ENCODE results near the gene P2RX7.

The P2RX7 gene

GRCh38 chr12:121132601-121133481 lies at the start of gene P2RX7:
Gene P2RX7, plus strand, starts transcription at chr12:121132876. Its CDS starts 95 bp downstream, at chr12:121132971.
- peaks cover 12% of the 10 kb centered on the region for H3K27me3 ChIP-seq (ENCODE audit: insufficient read depth, low read length)
- H3K4me1 ChIP-seq (ENCODE audit: insufficient read depth, low read length), result peaks cover 7% of the 10 kb centered on the region
- no peaks in the 10 kb centered on the region for H3K36me3 ChIP-seq (ENCODE audit: insufficient read depth, low read length)
- no peaks in the 10 kb centered on the region for H3K9me3 ChIP-seq (ENCODE audit: low read length)
- H3K4me3 ChIP-seq (ENCODE audit: low read length), result peak within 1 kb of the TSS; percentile 16
- peak within 1 kb of the TSS; percentile 37 for H2AFZ ChIP-seq (ENCODE audit: low read depth, low read length)

- H3K4me1 ChIP-seq (ENCODE audit: insufficient read depth, low read length), result peaks cover 5% of the 10 kb centered on the region
- H3K9me3 ChIP-seq (ENCODE audit: low read length), result no peaks in the 10 kb centered on the region
- H3K36me3 ChIP-seq (ENCODE audit: insufficient read depth, low read length), result no peaks in the 10 kb centered on the region
- H2AFZ ChIP-seq (ENCODE audit: low read depth, low read length), result no peak overlapping the region
- no peak overlapping the region for H3K4me3 ChIP-seq (ENCODE audit: low read length)
- peaks cover 2% of the 10 kb centered on the region for H3K27me3 ChIP-seq (ENCODE audit: insufficient read depth, low read length)
These were observed 48.4 kb upstream of the P2RX7 start for GRCh38 chr12:121084229-121084628.

- H3K4me3 ChIP-seq (ENCODE audit: low read length), result no peak overlapping the region
- H2AFZ ChIP-seq (ENCODE audit: low read depth, low read length), result no peak overlapping the region
- no peaks in the 10 kb centered on the region for H3K9me3 ChIP-seq (ENCODE audit: low read length)
- no peaks in the 10 kb centered on the region for H3K36me3 ChIP-seq (ENCODE audit: insufficient read depth, low read length)
- H3K27me3 ChIP-seq (ENCODE audit: insufficient read depth, low read length), result peaks cover under 1% of the 10 kb centered on the region
- peaks cover 5% of the 10 kb centered on the region for H3K4me1 ChIP-seq (ENCODE audit: insufficient read depth, low read length)
These were observed 47.6 kb upstream of the P2RX7 start for GRCh38 chr12:121085069-121085468.

GRCh38 chr12:121085506-121086353 lies 46.9 kb upstream of the P2RX7 start:
- no peaks in the 10 kb centered on the region for H3K36me3 ChIP-seq (ENCODE audit: insufficient read depth, low read length)
- H3K4me3 ChIP-seq (ENCODE audit: low read length), result no peak overlapping the region
- H3K4me1 ChIP-seq (ENCODE audit: insufficient read depth, low read length), result peaks cover 5% of the 10 kb centered on the region
- no peak overlapping the region for H2AFZ ChIP-seq (ENCODE audit: low read depth, low read length)
- no peaks in the 10 kb centered on the region for H3K27me3 ChIP-seq (ENCODE audit: insufficient read depth, low read length)
- no peaks in the 10 kb centered on the region for H3K9me3 ChIP-seq (ENCODE audit: low read length)

GRCh38 chr12:121086781-121087295 lies 45.8 kb upstream of the P2RX7 start:
- no peak overlapping the region for H2AFZ ChIP-seq (ENCODE audit: low read depth, low read length)
- H3K4me1 ChIP-seq (ENCODE audit: insufficient read depth, low read length), result peaks cover 15% of the 10 kb centered on the region
- no peaks in the 10 kb centered on the region for H3K27me3 ChIP-seq (ENCODE audit: insufficient read depth, low read length)
- H3K4me3 ChIP-seq (ENCODE audit: low read length), result no peak overlapping the region
- no peaks in the 10 kb centered on the region for H3K9me3 ChIP-seq (ENCODE audit: low read length)
- no peaks in the 10 kb centered on the region for H3K36me3 ChIP-seq (ENCODE audit: insufficient read depth, low read length)

- no peak overlapping the region for H2AFZ ChIP-seq (ENCODE audit: low read depth, low read length)
- no peaks in the 10 kb centered on the region for H3K27me3 ChIP-seq (ENCODE audit: insufficient read depth, low read length)
These were observed 45.0 kb upstream of the P2RX7 start for GRCh38 chr12:121087467-121088194.

GRCh38 chr12:121088195-121088585 lies 44.5 kb upstream of the P2RX7 start:
- peaks cover 15% of the 10 kb centered on the region for H3K4me1 ChIP-seq (ENCODE audit: insufficient read depth, low read length)
- H3K9me3 ChIP-seq (ENCODE audit: low read length), result no peaks in the 10 kb centered on the region
- H3K4me3 ChIP-seq (ENCODE audit: low read length), result no peak overlapping the region
- no peaks in the 10 kb centered on the region for H3K27me3 ChIP-seq (ENCODE audit: insufficient read depth, low read length)
- no peak overlapping the region for H2AFZ ChIP-seq (ENCODE audit: low read depth, low read length)
- no peaks in the 10 kb centered on the region for H3K36me3 ChIP-seq (ENCODE audit: insufficient read depth, low read length)

More at GRCh38 chr12:121087467-121088194, 45.0 kb upstream of the P2RX7 start:
- Histone ChIP-seq H3K4me3 (ENCODE audit: low read length) (no peak overlapping the region), H3K9me3 (ENCODE audit: low read length) (no peaks in the 10 kb centered on the region), H3K36me3 (ENCODE audit: insufficient read depth, low read length) (no peaks in the 10 kb centered on the region), H3K4me1 (ENCODE audit: insufficient read depth, low read length) (peaks cover 15% of the 10 kb centered on the region)

GRCh38 chr12:121089031-121089812 lies 43.5 kb upstream of the P2RX7 start:
- Histone ChIP-seq H3K36me3 (ENCODE audit: insufficient read depth, low read length) (no peaks in the 10 kb centered on the region), H3K4me1 (ENCODE audit: insufficient read depth, low read length) (peaks cover 15% of the 10 kb centered on the region), H3K27me3 (ENCODE audit: insufficient read depth, low read length) (no peaks in the 10 kb centered on the region), H2AFZ (ENCODE audit: low read depth, low read length) (no peak overlapping the region), H3K4me3 (ENCODE audit: low read length) (no peak overlapping the region), H3K9me3 (ENCODE audit: low read length) (no peaks in the 10 kb centered on the region)

GRCh38 chr12:121089813-121090430 lies 42.8 kb upstream of the P2RX7 start:
- no peaks in the 10 kb centered on the region for H3K27me3 ChIP-seq (ENCODE audit: insufficient read depth, low read length)
- H3K9me3 ChIP-seq (ENCODE audit: low read length), result no peaks in the 10 kb centered on the region
- H2AFZ ChIP-seq (ENCODE audit: low read depth, low read length), result no peak overlapping the region
- peaks cover 12% of the 10 kb centered on the region for H3K4me1 ChIP-seq (ENCODE audit: insufficient read depth, low read length)
- no peak overlapping the region for H3K4me3 ChIP-seq (ENCODE audit: low read length)
- no peaks in the 10 kb centered on the region for H3K36me3 ChIP-seq (ENCODE audit: insufficient read depth, low read length)

GRCh38 chr12:121090586-121091514 lies 41.8 kb upstream of the P2RX7 start:
- H3K36me3 ChIP-seq (ENCODE audit: insufficient read depth, low read length), result no peaks in the 10 kb centered on the region
- H3K4me3 ChIP-seq (ENCODE audit: low read length), result no peak overlapping the region
- H3K4me1 ChIP-seq (ENCODE audit: insufficient read depth, low read length), result peaks cover 13% of the 10 kb centered on the region
- H3K27me3 ChIP-seq (ENCODE audit: insufficient read depth, low read length), result no peaks in the 10 kb centered on the region
- no peak overlapping the region for H2AFZ ChIP-seq (ENCODE audit: low read depth, low read length)
- no peaks in the 10 kb centered on the region for H3K9me3 ChIP-seq (ENCODE audit: low read length)

GRCh38 chr12:121092034-121092433 lies 40.6 kb upstream of the P2RX7 start:
- H3K4me1 ChIP-seq (ENCODE audit: insufficient read depth, low read length), result peaks cover 13% of the 10 kb centered on the region
- H3K9me3 ChIP-seq (ENCODE audit: low read length), result no peaks in the 10 kb centered on the region
- no peak overlapping the region for H3K4me3 ChIP-seq (ENCODE audit: low read length)
- H3K36me3 ChIP-seq (ENCODE audit: insufficient read depth, low read length), result no peaks in the 10 kb centered on the region
- no peaks in the 10 kb centered on the region for H3K27me3 ChIP-seq (ENCODE audit: insufficient read depth, low read length)
- no peak overlapping the region for H2AFZ ChIP-seq (ENCODE audit: low read depth, low read length)
